ENCODE measurements around the gene PLCH1.

The PLCH1 gene

GRCh38 chr3:155342344-155342743, 402.5 kb downstream of the PLCH1 start:
- H3K4me3 ChIP-seq (ENCODE audit: low read length), result no peak overlapping the region
- no peak for TF ChIP-seq CTCF (IDR thresholded peaks at IDR 0.05; ENCODE audit: insufficient read depth, low read depth, low read length, missing control alignments)
- DNase-seq (ENCODE audit: low read depth), result no peak

- H3K4me3 ChIP-seq (ENCODE audit: low read length), result no peak overlapping the region
- no peak for TF ChIP-seq CTCF (IDR thresholded peaks at IDR 0.05; ENCODE audit: insufficient read depth, low read depth, low read length, missing control alignments)
- no peak for DNase-seq (ENCODE audit: low read depth)
Observed at GRCh38 chr3:155339052-155339451, 405.8 kb downstream of the PLCH1 start.

DNA sequence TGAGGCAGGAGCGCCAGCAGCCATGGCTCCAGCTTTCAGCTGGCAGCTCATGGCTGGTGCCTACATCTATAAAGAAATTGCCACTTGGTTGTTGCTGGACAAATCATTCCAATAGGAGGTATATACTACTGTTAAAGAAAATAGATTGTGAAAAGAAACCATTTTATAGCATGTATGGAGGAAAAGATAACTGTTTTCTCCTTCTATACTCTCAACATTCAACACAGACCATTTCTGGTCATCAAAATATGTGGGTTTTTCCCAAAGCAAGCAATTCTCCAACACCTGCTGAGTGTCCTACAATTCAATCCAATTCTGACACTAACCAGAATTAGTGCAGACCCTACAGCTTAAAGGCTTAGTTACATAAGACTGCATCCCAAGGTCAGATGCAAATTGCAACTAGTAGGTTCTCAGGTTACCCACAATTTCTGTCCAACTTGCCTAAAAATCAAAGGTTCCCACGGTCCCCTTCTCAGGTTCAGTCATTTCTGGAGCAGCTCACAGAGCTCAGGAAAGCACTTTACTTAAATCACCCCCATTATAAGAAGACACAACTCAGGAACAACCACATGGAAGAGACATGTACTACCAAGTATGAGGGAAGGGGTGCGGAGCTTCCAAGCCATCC, 409.0 kb downstream of the PLCH1 start:
- no peak for DNase-seq (ENCODE audit: low read depth)
- no peak for TF ChIP-seq CTCF (IDR thresholded peaks at IDR 0.05; ENCODE audit: insufficient read depth, low read depth, low read length, missing control alignments)
- H3K4me3 ChIP-seq (ENCODE audit: low read length), result no peak overlapping the region

GRCh38 chr3:155334914-155335723, 409.8 kb downstream of the PLCH1 start:
- no peak for DNase-seq (ENCODE audit: low read depth)
- no peak overlapping the region for H3K4me3 ChIP-seq (ENCODE audit: low read length)
- no peak for TF ChIP-seq CTCF (IDR thresholded peaks at IDR 0.05; ENCODE audit: insufficient read depth, low read depth, low read length, missing control alignments)

DNA sequence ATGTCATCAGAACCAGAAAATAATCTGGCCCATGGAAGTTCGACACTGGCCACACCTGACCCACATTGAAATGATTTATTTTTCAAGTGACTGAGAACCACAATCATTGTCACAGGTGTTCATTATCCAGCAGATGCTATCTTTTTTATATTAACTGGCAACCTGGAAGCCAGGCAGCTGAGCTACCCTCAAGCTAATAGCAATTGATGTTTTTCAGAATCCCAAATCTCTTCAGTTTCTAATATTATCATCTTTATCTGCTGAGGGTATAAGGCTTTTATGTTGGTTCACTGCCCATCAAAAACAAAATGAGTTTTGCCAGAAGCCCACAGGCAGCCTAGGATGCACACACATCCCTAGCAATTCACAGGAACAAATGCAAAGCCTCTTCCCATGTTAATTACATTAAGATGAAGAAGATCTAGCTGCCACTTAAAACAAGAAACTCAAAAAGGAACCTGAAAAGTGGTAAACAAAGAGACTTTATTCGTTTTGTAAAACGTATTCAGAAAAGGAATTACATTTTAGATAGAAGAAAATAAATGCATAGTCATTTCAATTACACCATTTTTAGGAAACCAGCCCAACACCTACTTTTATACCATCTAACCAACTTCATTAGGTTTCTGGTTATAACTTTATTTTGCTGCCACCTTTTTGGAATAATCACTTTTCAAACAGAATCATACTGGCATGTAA, 410.5 kb downstream of the PLCH1 start:
- DNase-seq (ENCODE audit: low read depth), result no peak
- H3K4me3 ChIP-seq (ENCODE audit: low read length), result no peak overlapping the region

DNA sequence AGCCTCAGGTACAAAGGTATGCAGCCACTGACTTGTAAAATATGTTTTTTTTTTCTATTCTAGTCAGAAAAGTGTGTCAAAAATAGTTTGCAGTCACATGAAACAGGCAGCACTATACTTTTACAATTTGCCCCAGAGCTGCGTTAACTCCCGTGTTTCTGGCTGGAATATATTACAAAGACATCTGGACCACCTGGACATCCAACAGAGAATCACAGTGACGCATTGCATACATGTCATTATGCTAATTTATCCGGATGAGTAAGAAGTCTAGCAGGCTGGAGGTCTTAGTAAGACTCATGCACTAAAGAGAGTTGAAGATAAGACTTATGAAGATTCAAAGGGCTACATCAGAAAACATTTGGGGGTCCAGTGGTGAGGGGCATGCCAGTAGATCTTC, 412.2 kb downstream of the PLCH1 start:
- TF ChIP-seq CTCF (IDR thresholded peaks at IDR 0.05; ENCODE audit: insufficient read depth, low read depth, low read length, missing control alignments), result no peak
- no peak for DNase-seq (ENCODE audit: low read depth)
- H3K4me3 ChIP-seq (ENCODE audit: low read length), result no peak overlapping the region

More for the DNA sequence above, 410.5 kb downstream of the PLCH1 start:
- no peak for TF ChIP-seq CTCF (IDR thresholded peaks at IDR 0.05; ENCODE audit: insufficient read depth, low read depth, low read length, missing control alignments)

Data from epithelial cell of esophagus (primary cell).